ENCODE data around the gene PTCD2.
"Not testable (repeated sequence)": the region's sequence is repeated elsewhere in the genome, so short reads cannot be mapped to it uniquely, and the experiment has no call there.

The PTCD2 gene

DNA sequence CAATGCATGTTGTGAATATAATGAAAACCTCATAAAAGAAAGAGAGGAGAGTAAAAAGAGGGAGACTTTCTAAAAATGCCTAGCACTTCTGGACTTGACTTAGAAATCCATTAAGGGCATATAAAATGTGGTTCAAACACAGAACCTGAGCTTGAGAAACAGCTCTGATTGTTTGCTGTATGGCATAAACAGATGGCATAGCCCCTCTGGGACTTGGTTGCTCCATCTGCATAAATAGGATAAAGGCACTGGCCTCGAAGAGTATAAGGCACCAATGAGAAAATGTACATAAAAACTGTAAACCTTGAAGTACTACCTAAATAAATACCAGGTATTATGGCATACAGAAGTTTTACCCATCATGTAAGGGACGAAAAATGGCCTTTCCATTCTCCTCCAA, 23.9 kb upstream of the PTCD2 start:
- no peak for DNase-seq (ENCODE audit: low read depth, low spot score)

DNA sequence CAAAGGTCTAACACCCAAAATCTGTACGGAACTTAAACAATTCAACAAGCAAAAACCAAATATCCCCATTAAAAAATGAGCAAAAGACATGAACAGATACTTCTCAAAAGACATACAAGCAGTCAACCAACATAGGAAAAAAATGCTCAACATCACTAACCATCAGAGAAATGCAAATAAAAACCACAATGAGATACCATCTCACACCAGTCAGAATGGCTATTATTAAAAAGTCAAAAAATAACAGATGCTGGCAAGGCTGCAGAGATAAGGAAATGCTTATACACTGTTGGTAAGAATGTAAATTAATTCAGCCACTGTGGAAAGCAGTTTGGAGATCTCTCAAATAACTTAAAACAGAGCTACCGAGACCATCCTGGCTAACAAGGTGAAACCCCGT, 22.0 kb upstream of the PTCD2 start:
- not testable (repeated sequence) for DNase-seq (ENCODE audit: low read depth, low spot score)

DNA sequence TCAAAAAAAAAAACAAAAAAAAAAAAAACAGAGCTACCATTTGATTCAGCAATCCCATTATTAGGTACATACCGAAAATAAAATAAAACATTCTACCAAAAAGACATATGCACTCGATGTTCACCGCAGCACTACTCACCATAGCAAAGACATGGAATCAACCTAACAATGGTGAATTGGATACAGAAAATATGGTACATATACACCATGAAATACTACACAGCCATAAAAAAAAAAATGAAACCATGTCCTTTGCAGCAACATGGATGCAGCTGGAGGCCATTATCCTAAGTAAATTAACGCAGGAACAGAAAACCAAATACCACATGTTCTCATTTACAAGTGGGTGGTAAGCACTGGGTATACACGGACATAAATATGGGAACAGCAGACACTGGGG, 21.5 kb upstream of the PTCD2 start:
- no peak for DNase-seq (ENCODE audit: low read depth, low spot score)

DNA sequence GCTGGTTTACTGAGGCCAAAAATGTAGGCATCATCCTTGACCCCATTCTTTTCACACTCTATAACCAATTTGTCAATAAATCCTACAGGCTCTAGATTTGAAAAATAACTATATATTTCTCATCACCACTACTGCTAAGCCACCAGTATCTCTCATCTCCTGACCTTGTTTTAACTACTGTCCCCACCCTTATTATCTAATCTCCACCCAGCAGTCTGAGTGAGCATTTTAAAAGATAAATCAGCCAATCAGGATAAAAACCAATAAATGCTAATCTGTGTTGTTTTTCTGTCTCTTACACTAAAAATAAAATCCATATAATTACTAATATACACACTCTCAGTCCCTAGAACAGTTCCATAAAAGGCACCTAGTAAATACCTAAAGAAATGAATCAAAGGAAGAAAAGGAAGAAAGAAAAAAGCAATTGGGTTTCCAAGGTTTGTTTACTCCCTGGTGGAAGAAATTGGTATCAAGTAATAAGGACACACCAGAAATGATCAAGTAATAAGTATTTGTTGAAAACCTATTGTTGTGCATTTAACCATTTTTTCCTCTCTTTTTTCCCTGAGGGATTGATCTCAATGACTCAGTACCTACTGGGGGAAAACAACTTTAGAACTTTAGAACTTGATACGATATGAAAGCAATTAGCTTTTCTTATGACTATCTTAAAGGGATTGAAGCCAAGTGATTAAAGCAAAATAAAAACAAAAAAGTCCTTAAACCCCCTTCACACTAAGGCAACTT, 19.4 kb upstream of the PTCD2 start:
- DNase-seq (ENCODE audit: low read depth, low spot score), result no peak

DNA sequence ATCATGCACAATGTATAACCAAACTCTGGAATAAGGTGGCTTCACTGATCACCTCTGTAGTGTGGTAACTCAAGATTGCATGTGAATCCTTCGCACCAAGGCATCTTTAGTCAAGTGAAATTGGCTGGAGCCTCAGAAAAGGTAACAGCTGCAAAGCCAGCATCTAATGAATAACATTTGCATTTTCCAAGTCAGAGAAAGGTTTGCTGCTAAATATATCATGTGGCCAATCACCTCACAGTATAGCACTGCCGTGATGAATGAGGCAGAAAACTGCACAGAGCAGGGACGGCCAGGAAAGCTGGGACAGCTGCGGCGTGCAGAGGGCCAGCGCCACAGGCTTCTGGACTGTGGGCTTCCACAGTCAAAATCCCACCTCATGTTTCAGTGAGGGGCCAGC, 18.6 kb upstream of the PTCD2 start:
- DNase-seq (ENCODE audit: low read depth, low spot score), result no peak

DNA sequence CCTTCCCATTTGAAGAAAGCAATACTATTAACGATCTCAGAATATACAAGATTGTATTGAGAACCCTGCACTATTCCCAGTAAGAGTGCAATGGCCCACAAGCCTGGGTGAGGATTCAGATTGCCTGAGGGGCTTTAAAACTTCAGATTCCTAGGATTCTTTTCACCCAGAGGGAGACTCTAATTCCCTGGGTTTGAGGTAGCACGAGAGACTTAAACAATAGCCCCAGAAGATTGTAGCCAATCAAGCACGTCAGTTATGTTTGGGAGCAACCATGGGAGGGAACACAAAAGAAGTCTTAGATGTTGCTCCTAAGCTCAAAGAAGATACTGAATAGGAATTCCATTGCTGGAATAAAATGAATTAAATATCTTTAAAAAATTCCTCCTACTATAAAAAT, 18.0 kb upstream of the PTCD2 start:
- no peak for DNase-seq (ENCODE audit: low read depth, low spot score)

DNA sequence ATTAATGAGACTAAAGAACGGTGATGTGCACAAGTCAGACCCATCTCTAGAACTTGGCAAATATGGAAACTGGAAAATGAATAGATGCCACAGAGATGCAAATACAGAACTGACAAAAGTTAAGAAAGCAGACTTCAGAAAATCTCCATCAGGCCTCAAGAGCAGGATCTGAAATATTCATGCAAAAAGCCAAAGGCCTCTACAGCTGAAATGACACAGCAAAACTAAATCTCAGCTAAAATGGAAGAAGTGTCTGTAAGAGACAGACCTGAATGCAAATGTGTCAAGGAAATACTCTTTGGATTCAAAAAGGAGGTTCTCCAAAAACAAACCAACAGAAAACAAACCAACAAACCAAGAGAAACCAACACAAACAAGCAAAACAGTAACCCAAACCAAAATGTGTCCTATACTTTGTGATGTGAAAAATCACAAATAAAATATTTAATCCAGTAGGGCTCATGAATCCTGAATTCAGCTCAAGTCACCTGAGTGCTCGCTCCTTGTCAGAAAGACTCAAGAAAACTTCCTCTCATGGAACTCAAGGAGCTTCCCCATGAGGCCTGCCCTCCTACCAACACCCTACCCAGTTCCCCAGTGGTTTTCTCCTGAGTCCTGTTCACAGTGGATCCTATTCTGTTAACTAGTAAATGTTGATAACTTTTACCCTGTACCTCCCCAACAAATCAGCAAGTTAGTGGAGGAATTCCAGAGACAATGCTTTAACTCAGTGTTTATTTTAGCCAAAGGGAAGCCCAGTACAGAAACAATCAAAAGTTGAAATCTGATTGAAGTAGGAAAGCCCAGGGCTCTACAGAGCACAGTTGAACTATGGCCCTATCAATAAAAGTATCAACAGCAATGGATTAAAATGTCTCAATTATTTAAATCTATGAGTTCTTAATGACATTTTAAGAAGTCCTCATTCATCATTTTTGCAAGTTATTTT, 14.7 kb upstream of the PTCD2 start:
- DNase-seq (ENCODE audit: low read depth, low spot score), result no peak

DNA sequence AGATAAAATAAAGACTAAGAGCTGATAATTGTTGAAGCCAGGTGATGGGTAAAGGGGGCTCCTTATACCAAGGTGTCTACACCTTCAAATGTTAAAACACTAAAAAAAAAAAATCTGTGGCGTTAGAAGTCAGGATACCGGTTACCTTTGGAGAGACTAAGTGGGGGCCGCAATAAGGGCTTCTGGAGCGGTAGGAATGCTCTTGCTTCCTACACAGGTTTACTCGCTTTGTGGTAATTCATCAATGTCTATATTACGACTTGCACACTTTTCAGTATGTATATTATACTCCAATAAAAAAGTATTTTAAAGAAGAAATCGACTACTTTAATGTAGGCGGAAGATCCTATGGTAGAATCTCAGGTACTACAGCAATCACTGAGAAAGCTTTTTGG, 12.6 kb upstream of the PTCD2 start:
- DNase-seq (ENCODE audit: low read depth, low spot score), result no peak

DNA sequence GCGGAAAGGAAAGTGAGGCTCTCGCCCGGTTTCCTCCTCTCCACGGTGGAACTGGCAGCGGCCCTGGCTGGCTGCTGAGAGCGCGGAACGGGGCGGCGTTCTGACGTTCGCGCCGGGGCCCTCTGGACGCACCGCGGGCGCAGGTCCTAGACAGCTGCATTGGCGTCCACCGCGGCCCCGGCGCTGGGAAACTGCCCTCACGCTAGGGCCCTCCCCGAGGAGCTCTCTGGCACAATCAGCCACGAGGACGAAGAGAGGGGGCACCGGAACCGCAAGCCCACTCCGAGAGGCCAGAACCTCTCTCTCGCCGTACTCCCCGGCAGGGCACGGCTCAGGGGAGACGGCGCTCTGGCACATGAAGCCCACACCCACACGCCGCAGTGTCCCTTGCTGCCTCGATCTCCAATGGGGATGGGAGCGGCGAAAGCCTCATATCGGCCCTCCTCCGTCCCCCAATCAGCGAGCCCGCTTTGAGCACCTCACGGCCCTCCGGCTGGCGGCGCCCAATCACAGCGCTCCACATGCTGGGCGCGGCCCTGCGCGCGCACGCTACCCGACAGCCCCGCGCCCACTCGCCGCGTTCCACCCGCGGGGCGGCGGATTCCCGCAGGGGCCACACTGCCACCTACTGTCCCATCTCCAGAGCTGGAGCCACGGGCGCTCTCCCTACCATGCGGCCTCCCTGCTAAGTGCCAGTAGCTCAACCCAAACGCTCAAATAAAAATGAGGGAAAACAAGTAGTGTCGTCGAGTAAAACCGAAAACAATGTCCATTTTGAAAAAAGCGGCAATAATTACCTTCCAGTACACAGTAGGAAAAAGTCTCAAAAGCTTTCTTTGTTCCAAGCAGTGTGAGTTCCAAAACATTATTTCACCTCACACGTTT, 12.0 kb upstream of the PTCD2 start:
- DNase-seq (ENCODE audit: low read depth, low spot score), result peak; percentile 89

DNA sequence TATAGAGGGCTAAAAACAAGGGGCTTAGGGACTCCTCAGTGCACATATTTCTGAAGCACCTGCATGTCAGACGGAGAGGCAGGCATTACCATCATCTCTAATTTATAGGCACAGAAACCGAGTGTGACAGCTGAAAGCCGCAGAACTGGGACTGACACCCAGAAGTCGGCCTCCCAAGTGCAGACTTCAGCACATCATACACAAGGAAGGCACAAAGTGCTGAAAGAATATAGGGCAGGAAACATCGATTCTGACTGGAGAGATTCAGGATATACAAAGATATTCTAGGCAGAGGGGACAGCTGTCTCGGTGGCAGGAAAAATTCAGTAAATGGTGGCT, 11.4 kb upstream of the PTCD2 start:
- DNase-seq (ENCODE audit: low read depth, low spot score), result no peak

DNA sequence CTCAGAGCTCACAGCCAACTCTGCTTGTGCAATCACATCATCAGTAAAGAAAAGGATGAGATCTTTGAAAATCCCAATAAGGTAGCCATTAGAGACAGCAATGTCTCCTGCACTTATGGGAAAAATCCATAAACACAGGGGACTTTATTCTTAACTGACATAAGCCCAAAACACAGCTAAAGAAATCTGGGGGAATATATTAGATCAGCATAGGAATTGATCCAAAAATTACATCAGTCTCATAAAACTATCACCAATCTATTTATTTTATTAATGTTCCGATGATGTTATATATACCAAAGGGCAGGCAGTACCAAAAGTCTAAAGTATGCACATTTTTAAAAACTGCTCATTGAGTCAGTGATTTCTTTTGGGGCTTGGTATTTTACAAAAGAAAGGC, 7.0 kb upstream of the PTCD2 start:
- DNase-seq (ENCODE audit: low read depth, low spot score), result no peak

DNA sequence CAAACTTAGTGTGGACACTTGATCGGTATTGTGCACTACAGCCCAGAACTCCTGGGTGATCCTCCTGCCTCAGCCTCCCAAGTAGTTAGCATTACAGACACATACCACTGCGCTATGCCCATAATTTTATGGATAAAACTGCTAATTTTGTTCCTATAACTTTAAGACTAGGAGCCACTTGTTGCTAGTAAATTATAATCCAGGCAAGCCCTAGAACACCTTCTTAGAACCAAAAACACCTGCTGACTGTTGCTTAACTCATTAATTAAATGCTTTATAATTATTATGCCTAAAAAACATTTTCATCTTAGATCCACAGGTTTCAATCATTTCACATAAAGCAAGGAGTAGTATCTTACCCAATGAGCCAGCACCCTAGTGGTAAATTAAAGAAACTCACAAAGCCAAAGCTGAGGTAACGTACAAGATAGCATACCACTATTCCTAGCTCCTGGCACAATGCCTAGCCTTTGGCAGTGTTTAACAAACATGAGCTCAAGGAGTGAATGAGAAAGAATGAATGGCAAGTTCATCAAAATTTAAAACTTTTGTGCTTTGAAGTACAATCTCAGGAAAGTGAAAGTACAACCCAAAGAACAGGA, 5.5 kb upstream of the PTCD2 start:
- no peak for DNase-seq (ENCODE audit: low read depth, low spot score)

DNA sequence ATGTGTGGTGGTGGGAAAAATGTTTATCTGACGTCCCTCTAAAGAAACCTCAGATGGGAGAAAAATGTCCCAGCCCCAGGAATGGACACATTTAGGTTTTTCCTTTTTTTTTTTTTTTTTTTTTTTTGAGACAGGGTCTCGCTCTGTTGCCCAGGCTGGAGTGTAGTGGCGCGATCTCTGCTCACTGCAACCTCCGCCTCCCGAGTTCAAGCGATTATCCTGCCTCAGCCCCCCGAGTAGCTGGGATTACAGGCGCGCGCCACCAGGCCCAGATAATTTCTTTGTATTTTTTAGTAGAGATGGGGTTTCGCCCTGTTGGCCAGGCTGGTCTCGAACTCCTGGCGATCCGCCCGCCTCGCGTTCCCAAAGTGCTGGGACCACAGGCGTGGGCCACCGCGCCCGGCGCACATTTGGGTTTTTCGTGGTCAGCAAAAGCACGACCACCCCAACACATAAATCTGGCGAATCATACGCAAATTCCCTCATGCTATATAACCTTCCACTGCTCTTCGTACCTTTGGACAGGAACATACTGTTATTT, 668 bp upstream of the PTCD2 start:
- not testable (repeated sequence) for DNase-seq (ENCODE audit: low read depth, low spot score)

DNA sequence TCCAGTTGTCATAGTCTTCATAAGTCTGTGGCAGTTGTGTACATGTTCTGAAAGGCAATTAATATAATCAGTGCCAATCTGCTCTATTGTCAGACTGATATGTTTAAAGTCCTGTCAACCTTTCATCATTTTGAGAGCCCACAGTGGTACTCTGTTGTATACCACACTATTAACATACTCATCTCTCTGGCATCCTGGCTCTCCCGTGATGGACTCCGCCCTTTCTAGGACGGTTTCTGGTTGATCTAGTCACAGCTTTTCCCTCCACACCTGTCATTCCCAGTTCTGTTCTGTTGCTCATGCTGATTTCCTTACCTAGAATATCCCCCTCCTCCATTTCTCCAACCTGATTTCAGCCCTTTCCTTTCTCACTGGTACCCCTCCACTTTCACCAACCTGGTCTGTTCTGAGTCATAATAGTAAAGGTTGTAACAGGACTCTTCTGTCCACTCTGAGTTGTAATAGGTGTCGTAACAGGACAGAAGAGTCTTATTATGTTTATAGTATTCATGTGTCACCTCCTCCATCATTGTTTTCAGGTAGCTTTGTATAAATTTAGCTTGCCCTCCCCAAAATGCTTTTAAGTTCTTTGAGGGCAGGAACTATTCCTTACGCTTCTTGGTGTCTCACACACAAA, 4.1 kb downstream of the PTCD2 start:
- no peak for DNase-seq (ENCODE audit: low read depth, low spot score)

DNA sequence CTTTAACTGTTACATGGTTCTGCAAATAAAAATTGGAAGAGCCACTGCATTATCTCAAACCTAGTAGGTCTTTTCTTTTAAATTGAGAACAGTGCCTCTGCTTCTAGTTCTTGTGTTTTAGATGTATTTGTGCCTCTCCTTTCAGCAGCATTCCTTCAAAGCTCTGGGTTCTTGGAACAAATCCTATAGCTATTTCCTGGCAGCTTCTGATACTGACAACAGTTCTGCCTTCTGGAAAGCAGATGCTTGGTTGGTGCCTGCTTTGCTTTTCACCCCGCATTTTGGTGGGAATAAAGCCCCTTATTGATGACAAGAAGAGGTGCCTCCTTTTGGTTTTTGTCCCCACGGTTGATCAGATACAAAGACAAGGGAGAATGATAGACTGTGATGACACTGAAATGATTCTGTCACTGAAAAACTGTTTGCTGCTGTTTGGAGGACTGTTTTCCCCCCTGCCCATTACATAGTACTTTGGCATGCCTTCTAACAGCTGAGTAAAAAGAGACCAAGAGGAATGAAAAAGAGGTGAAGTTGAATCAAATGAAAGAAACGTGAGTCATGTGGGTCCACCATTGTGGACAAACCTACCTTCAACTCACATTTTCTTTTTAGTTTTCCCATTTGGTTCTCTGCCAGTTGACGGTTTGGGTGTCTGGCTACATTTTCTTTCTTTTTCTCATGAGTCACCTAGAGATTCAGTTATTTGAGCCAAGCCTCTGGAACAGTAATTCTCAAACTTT, 5.6 kb downstream of the PTCD2 start:
- DNase-seq (ENCODE audit: low read depth, low spot score), result no peak

DNA sequence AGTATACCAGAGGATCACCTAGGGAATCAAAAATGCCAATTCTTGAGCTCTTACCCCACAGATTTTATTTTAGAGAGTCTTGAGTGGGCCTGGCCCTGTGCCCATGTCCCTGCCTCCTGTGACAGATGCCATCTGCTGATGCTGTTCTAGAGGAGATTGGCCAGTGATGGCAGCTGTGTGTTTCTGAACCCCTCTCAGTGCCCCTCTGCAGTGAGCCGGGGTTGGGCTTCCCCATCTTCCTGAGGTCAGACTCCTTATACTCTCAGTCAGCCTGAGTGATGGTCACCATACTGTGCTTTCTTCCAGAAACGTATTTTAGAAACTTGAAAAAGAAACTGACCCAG, 6.1 kb downstream of the PTCD2 start:
- no peak for DNase-seq (ENCODE audit: low read depth, low spot score)

DNA sequence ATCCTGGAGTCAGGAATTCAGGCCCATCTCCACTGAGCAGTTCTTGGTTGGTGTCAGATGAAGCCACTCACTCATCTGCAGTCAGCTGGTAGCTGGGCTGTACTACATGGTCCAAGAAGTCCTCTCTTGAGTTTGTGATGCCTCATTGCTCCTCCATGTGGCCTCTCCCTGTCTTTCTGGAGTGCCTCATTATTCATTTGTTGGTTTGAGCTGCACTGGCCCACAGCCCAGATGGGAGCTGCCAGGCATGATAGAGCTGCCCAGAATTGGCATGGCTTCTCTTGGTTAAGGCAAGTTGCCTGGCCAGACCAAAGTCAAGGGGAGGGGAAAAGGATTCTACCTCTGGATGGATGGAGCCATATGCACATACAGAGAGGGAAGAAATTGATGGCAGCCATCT, 8.0 kb downstream of the PTCD2 start:
- no peak for DNase-seq (ENCODE audit: low read depth, low spot score)

DNA sequence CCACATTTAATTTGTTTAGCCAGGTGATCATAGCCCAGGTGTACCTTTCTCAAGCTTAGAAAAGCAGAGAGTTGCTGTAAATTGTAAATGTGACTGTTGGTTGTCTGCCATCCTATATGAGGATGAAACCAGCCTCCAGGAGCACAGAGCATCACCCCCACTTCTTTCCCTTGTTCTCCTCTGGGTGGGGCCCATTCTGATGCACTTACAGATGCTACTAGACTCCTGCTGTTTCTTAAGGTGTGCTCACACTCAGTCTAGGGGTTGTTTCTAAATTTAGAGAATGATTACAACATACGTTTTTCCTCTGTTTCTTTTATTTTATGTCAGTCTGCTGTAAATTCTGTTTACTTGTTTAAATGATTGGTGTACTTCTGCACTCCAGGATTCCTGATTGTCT, 10.5 kb downstream of the PTCD2 start:
- no peak for DNase-seq (ENCODE audit: low read depth, low spot score)

DNA sequence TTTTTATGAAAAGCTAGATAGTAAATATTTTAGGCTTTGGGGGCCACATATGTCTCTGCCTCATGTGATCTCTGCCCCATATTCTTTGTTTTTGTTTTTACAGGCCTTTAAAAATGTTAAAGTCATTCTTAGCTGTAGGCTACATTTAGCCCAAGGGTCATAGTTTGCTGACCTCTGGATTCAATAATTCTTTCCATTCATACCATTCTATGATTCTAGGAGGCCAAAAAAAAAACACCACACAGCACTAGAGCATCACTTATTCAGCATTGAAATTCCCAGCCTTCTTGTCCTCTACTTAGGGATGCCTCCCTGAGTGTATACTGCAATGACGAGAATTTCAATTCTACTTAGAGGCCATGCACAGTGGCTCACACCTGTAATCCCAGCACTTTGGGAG, 17.0 kb downstream of the PTCD2 start:
- DNase-seq (ENCODE audit: low read depth, low spot score), result no peak

DNA sequence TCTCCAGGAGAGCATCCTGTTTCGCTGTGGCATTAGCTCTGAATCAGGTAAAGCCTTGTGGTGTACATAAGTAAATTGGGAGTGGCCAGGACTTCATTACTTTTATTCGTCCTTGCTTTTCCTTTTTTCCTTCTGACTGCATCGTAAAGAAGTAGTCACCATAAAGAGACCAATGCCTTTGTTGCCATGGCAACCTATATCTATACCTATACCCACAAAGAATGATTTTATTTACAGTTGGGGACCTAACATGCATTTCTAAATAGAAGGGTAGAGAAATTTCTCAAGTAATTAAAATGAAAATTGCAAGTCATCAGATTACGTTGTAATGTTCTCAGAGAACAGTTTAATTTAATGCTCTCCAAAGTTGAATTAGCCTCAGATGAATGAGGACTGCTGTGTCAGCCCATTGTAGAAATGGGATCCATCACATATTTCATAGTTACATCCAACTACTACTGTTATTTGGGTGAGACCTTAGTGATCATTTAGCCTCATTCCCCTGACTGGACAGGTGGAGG, 18.6 kb downstream of the PTCD2 start:
- no peak for DNase-seq (ENCODE audit: low read depth, low spot score)
